ENCODE data around the gene SSBP3. TPM values are rescaled to one million over a fixed set of nuclear protein-coding genes. Genes with fewer than 3 reads are reported as not detected.

The SSBP3 gene
- total RNA-seq, 1 donor from 2014 or later: 34.7 TPM

DNA sequence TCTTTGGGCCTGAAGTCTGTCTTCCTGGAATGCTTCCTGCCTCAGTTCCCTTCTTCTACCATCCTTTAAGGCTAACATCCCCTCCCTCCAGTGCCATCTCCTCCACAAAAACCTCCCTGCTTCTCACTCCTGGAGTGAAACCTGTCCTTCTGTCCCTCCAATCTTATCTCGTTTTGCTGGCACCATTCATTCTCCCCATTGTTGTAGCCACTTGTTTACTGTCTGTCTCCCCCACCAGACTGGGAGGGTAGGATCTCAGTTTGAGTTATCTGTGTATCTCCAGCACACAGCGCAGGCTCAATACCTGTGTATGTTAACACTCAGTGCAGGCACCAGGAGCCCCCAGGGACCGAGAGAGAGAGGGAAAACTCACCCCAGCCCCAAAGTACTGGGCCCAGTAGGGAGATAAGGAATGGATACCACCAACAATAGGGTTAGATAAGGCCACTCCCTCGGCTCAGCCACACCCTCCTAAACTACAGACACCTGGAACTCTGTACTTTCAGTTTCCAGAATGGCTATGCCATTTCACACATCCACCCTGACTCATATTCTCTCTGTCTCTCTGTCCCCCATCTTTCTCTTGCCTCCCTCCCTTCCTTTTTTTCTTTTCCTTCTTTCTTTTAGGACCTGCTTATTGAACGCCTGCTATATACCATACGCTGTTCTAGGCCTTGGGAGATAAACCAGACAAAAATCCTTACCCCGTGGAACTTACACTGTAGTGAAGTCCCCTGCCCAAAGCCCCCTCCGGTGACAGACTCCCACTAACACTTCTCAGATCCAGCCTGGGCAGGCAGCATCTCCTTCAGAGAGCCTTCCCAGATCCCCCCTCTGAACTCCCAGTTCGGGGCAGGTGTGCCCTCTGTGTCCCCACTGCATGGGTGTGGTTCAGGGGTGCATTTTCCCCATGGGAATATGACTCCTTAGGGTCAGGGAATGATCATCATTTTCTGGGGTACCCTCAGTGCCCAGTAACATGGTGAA is 3.3 kb upstream of the SSBP3 start:
- no peak for DNase-seq (ENCODE audit: low spot score)

DNA sequence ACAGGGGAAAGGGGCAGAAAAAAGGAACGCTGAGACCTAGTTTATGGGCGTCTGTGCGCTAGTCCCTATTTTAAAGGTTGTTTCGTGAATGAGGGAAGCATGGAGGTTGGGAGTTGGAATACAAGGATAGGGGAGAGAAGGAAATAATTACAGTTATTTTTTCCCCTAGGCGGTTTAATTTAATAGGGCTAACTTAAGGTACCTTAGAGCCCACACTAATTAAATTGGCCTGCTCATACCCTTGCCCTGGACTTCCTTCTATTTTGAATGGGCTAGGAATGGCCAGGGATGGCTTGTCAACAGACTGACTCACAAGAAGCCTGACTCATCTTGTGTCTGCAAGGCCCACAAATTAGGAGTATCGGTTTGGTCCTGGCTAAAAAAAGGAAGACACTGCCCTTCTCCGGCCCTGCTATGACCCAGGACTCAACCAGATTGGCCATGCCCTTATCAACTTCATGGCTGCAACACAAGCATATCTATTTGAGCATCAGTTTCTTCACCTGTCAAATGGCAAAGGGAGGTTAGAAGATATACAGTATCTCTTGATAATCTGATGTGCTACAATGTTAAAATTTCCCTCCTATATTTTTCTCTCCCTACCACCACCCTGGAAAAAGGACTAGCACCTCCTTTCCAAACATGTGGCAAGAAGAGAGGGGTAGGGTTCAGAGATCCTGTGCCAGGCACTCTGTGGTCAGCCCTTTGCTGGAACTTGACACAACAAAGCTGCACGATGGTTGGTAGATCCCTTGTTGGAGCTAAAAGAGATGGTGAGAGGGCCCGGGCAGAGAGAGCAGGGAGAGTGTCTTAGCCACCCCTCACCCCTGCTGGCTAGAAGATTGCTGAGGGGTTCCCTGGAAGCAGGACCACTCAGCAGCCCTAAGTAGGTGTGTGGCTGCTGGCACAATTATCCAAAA is 2.2 kb upstream of the SSBP3 start:
- no peak for DNase-seq (ENCODE audit: low spot score)

- peak; percentile 97 for DNase-seq (ENCODE audit: low spot score)
Measured at GRCh38 chr1:54407404-54408146, 1.4 kb upstream of the SSBP3 start.

- DNase-seq (ENCODE audit: low spot score): no peak
Measured at GRCh38 chr1:54407154-54407403, 885 bp upstream of the SSBP3 start.

DNA sequence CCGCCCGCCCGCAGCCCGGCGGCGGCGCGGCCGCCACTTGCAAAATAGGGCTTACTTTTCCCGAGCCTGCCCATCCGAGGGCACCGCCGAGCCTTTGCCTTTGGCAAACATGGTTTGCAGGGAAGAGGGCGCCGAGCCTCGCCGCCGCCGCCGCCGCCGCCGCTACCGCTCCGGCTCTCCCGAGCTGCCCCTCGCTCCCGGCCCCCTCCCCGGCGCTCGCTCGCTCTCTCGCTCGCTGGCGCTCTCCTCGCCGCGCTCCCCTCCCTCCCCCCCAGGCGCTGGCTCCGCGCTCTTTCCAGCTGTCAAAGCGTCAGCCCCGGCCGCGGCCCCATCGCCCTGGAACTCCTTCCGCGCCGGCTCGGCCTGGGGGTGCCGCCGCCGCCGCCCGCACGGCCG is 298 bp downstream of the SSBP3 start:
- no peak for DNase-seq (ENCODE audit: low spot score)

GRCh38 chr1:54404939-54405897 is 976 bp downstream of the SSBP3 start:
- DNase-seq (ENCODE audit: low spot score): no peak

- no peak for DNase-seq (ENCODE audit: low spot score)
Measured at GRCh38 chr1:54404263-54404662, 1.9 kb downstream of the SSBP3 start.

DNA sequence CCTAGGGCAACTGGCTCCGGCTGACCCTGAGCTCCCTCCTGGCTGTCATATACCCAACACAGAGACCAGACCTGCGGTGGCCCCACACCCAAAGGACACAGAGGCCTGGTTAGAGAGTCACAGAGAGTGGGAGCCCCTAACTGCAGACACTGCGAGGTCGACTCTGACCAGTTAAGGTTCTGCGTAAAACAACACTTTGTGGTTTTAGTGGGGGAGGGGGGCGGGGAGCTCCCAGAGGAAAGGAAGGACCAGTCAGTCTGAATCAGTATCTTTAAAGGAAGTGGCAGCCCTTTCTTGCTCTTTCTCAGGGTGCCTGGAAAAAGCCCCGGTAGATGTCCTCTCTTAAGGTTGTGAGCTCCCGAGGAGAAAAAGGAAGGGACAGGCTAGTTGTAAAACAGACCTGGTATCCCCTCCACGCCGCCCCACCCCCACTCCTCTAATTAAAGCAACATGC is 2.4 kb downstream of the SSBP3 start:
- DNase-seq (ENCODE audit: low spot score): no peak

- no peak for DNase-seq (ENCODE audit: low spot score)
Measured at GRCh38 chr1:54403405-54403804, 2.8 kb downstream of the SSBP3 start.

DNA sequence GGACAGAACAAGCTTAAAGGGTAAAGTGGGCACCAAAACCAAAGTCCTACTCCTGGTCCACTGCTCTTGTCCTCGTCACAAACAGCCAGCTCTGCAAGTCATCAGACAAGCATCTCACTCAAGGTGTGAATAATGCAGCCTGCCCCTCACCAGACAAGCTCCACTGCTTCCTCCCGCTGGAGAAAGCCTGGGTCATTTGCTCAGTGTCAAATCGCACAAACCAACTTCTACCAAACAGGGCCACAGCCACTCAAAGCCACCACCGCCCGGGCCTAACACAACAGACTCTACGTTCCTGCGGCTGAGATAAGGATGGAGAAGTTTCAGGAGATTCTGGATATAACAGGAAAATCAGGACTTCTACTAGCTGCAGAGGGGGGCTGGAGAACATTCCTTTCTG is 3.3 kb downstream of the SSBP3 start:
- no peak for DNase-seq (ENCODE audit: low spot score)

DNA sequence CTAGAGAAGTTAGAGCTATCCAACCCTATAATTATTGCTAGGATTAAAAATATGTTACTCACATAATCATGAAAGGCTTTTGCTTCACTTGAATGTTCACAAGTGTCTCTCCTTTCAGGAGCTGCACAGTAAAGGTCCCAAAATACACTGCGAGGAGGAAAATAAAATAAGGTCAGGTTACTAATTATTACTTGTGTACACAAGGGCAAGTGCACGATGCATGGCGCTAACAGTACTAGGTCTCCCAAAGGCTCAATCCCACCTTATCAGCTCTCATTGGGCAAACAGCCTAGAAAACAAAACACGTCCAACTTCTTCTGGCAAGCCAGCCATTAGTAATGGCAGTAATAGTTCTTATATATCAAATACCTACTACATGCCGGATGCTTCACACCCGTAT is 4.4 kb downstream of the SSBP3 start:
- no peak for DNase-seq (ENCODE audit: low spot score)

DNA sequence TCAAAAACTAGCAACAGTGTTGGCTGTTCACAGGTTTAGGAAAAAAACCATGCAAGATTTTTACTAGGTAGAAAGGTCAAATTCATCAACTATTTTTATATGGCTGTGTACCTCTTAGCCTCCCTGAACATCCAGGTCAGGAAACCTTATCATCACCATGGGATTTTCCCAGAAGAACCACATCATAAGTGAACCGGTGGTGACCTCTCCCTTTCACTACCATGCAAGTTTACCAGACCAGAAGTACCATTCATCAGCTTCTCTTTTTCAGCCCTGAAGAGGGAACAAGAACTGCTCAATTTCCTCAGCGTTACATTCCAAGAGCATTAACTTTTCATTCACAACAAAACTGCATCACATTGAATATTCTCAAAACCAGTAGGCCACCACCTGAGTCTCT is 5.9 kb downstream of the SSBP3 start:
- no peak for DNase-seq (ENCODE audit: low spot score)

DNA sequence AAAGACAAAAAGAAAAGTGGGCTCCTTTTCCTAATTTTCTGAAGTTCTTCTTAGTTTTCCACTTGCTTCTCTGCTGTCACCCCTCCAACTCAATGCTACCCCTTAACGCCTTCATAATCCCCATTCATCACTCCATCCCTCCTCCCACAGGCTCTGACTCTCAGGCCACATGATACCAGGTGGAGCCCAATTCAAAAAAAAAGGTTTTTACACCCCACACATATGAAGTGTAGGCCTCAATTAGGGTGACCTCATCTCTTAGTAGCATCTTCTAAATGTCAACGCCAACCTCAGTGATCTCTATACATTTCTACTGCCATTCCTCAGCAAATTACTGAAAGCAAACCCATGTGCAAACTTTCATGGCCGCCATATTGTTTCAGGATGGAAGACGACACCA is 6.4 kb downstream of the SSBP3 start:
- DNase-seq (ENCODE audit: low spot score): no peak

DNA sequence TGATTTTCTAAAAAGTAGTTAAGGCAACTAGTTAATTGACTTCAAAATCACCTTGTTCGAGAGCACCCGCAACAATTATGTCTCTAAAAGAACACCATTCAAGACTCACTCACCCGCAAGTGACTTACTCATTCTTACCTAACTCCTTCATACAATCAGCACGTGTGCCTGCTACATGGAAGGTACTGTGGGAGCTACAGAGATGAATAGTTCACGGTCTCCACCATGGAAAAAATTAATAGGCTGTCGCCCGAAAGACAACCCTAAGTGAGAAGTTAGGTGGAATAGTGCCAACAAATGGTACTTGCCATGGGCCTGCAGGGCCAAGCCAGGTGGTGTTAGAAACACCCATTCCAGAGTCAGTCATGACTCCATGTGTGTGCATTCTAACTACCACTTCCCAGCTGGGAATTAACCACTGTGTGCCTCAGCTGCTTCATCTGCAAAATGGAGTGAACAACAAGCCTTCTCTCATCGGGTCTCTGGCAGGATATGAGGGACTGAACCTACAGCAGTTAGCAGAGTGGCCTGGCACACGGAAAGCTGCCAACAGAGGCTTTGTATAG is 7.1 kb downstream of the SSBP3 start:
- no peak for DNase-seq (ENCODE audit: low spot score)

DNA sequence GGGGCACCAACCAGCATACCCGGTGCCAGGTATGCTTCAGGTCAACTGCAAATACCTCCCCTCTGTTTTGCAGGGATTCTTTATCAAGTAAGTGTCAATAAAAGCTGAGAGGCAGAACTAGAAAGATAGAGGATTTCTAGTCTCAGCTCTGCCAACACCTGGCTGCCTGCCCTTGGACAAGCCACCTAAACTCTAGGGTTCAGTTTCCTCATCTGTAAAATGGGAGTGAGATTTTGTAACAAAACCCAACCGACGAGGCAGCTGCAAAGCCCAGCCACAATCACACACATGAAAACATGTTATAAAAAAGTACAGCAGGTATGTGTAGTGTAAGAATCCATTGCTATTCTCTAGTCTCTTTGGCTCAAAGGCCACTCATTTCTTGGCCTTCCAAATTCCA is 8.2 kb downstream of the SSBP3 start:
- DNase-seq (ENCODE audit: low spot score): no peak

DNA sequence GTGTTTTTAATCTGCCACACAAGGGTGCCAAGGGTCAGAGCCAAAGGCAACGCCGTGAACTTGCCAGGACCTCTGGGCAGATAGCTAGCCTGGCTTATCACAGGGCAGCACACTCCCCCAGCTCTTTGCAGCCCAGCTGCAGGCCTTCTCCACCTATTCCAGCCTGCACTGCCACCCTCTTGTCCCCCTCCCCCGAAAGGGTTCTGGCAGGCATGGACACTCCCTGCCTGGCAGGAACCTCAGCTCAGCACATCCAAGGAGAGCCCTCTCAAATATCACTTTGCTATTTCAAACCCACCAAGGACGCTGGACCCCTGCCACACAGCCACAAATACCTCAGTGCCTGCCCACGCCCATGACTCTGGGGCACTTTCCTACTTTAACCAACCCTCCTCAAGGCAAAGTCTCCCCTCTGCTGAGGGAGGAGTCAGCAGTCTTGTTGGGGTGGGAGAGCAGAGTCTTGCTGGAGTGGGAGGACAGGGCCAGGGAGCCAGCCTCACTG is 9.1 kb downstream of the SSBP3 start:
- no peak for DNase-seq (ENCODE audit: low spot score)

GRCh38 chr1:54396261-54396933 is 9.8 kb downstream of the SSBP3 start:
- DNase-seq (ENCODE audit: low spot score): no peak

- no peak for DNase-seq (ENCODE audit: low spot score)
Measured at GRCh38 chr1:54395281-54395934, 10.8 kb downstream of the SSBP3 start.

DNA sequence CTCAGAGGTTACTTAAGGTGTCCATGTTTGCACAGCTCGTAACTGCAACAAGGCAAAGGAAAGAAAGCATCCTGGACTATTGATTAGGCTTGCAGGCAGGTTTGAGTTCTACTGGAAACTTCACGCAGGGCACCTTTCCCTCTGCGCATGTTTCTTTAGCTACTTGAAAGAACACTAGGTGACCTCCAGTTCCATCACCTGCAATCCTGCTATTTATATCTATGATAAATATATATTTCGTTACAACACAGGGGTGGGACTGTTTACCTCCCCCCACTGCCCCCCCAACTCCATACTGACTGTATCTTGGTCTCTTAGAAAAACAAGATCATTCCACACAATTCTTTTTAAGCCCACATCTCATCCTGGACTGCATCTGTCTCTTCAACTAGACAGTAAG is 12.1 kb downstream of the SSBP3 start:
- DNase-seq (ENCODE audit: low spot score): no peak
